Stomach (tissue), 19 donors: ENCODE measurements around the gene OR2AJ1. TPM values are rescaled to one million over a fixed set of nuclear protein-coding genes. Genes with fewer than 3 reads are reported as not detected.

Experiments used
- DNase-seq, 2 donors: peaks; one replicate each; pipeline versions ENCODE4 v3.0.0 to v3.0.0-alpha.2; 2013 to 2019
- H3K27ac ChIP-seq, 5 donors: fragments of 200-600 bp in 4 of 5; sonication (generic) in 4 of 5; one replicate each; pipeline ENCODE4 v1.5.1; 2013 to 2019; ENCODE audit warnings: mild to moderate bottlenecking in 1 of 5, moderate library complexity in 1 of 5
- H3K27me3 ChIP-seq, 3 donors: fragments of 200-600 bp; sonication (generic); one replicate each; pipeline ENCODE4 v1.5.1; 2017 to 2019; ENCODE audit warnings: mixed run types in 1 of 3
- H3K36me3 ChIP-seq, 4 donors: fragments of 200-600 bp; sonication (generic); 1 replicate in 3 of 4; 2 replicates in 1 of 4; pipeline ENCODE4 v1.5.1; 2016 to 2019
- H3K4me1 ChIP-seq, 4 donors: fragments of 200-600 bp; sonication (generic); one replicate each; pipeline ENCODE4 v1.5.1; 2016 to 2019
- H3K4me3 ChIP-seq, 4 donors: fragments of 200-600 bp; sonication (generic) in 3 of 4; one replicate each; pipeline ENCODE4 v1.5.1; 2016 to 2019; ENCODE audit warnings: mild to moderate bottlenecking in 1 of 4
- H3K9me3 ChIP-seq, 4 donors: fragments of 200-600 bp; sonication (generic); one replicate each; pipeline ENCODE4 v1.5.1; 2016 to 2019
- EP300 ChIP-seq: sonication (generic); formaldehyde crosslinking; IDR thresholded peaks from one replicate; pipeline ENCODE4 v1.6.1; 2017; ENCODE audit warnings: antibody characterized with exemption
- POLR2A ChIP-seq, 4 donors: fragments of 450-650 bp; IDR thresholded peaks; one replicate each; pipeline ENCODE4 v1.6.1; 2016; ENCODE audit warnings: antibody characterized with exemption in 4 of 4, control low read depth in 2 of 4, mild to moderate bottlenecking in 1 of 4, moderate library complexity in 1 of 4
- POLR2AphosphoS5 ChIP-seq, 3 donors: sonication (generic); formaldehyde crosslinking; IDR thresholded peaks; one replicate each; pipeline ENCODE4 v1.6.1; 2016; ENCODE audit warnings: antibody characterized with exemption in 3 of 3
- WGBS, 5 donors: extraction: QIAGEN DNeasy Blood & Tissue Kit in 3 of 5; methylation state at CpG; one replicate each; pipeline versions ENCODE4 v1.1.5 to v1.1.7; 2013 to 2018; 5-methylcytosine and 5-hydroxymethylcytosine counted together
- intact Hi-C: fragments of 100-400 bp; cut with DNase I; formaldehyde crosslinking; loops from one replicate; pipeline ENCODE4 v1.15.1; 2023; ENCODE audit warnings: low total_unique reads
- long read RNA-seq, 10 donors: transcript quantifications; one replicate each; lab custom pipeline, GENCODE V29; 2026
- polyA plus RNA-seq, 3 donors: library from polyadenylated mRNA; stranded (reverse); fragments of 200-250 nt; gene quantifications; one replicate each; pipeline ENCODE4 v1.2.3, GENCODE V29; 2013
- total RNA-seq, 5 donors: library from RNA; depleted of rRNA; stranded (reverse); fragments of >200 nt; gene quantifications; one replicate each; pipeline versions ENCODE4 v1.1.0 to v1.2.3, GENCODE V29; 2014 to 2016
- TF ChIP-seq, protein P1 (sequence below), 7 experiments: fragments of 450-650 bp in 4 of 7; fragments of 200-600 bp in 3 of 7; sonication (generic) in 3 of 7; IDR thresholded peaks; one replicate each; pipeline ENCODE4 v1.5.1; 2016 to 2019; ENCODE audit warnings: antibody characterized with exemption in 7 of 7, control low read depth in 2 of 7, mild to moderate bottlenecking in 1 of 7
- donor health status: healthy with polysubstance abuse.
- donor health status: Bipolar disorder and iron deficiency.
- donor health status: healthy.

OR2AJ1 gene, protein sequence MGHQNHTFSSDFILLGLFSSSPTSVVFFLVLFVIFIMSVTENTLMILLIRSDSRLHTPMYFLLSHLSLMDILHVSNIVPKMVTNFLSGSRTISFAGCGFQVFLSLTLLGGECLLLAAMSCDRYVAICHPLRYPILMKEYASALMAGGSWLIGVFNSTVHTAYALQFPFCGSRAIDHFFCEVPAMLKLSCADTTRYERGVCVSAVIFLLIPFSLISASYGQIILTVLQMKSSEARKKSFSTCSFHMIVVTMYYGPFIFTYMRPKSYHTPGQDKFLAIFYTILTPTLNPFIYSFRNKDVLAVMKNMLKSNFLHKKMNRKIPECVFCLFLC
- 10 to 100 TPM in 1 of 5 donors, not detected in 4; 10.5 TPM for total RNA-seq
- polyA plus RNA-seq = not detected
- long read RNA-seq, donor 1 = 0 reads
- long read RNA-seq, donor 2 = 0 reads
- long read RNA-seq, donor 3 = 0 reads
- long read RNA-seq, donor 4 = 0 reads
- long read RNA-seq, donor 5 = 0 reads
- long read RNA-seq, donor 6 = 0 reads
- long read RNA-seq, donor 7 = 0 reads
- long read RNA-seq, donor 8 = 0 reads
- long read RNA-seq, donor 9 = 0 reads
- long read RNA-seq, donor 10 = 0 reads

DNA sequence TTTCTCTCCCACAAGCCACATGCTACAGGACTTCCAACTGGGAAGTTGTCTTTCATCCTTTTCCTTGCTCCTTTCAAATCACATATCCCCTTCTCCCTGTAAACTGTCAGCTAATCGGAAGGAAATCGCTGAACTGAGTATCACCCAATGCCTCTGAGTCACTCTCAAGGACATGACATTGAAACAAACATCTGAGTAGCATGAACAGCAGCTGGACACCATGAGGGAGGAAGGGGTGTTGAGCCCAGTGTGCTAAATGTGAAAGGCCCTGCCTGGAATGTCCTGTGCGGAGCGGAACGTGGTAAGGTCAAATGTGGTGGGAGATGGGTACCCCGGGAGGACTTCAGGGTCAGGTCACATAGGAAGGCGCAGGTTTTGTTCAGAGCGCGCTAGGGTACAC is at the start of gene OR2AJ1:
Gene OR2AJ1 (plus strand): TSS at position 22 of the 400 bp plus-strand sequence. CDS start 8,880 bp downstream, outside the sequence.
- Histone ChIP-seq H3K27ac (no peak within 1 kb of the TSS), H3K9me3 (no peaks in the 10 kb centered on the region), H3K27me3 (no peaks in the 10 kb centered on the region), H3K36me3 (no peaks in the 10 kb centered on the region), H3K4me1 (no peaks in the 10 kb centered on the region), H3K4me3 (no peak within 1 kb of the TSS)
- intact Hi-C loops = no loop called here
- WGBS, 5 donors = 86 to 89% (median 87%) methylated on average over 9 of the region's 9 CpGs
- no peak for DNase-seq
- TF ChIP-seq POLR2A (IDR thresholded peaks at IDR 0.05) (no peak), EP300 (no peak), POLR2AphosphoS5 (IDR thresholded peaks at IDR 0.05) (no peak)
- TF ChIP-seq, protein P1, sequence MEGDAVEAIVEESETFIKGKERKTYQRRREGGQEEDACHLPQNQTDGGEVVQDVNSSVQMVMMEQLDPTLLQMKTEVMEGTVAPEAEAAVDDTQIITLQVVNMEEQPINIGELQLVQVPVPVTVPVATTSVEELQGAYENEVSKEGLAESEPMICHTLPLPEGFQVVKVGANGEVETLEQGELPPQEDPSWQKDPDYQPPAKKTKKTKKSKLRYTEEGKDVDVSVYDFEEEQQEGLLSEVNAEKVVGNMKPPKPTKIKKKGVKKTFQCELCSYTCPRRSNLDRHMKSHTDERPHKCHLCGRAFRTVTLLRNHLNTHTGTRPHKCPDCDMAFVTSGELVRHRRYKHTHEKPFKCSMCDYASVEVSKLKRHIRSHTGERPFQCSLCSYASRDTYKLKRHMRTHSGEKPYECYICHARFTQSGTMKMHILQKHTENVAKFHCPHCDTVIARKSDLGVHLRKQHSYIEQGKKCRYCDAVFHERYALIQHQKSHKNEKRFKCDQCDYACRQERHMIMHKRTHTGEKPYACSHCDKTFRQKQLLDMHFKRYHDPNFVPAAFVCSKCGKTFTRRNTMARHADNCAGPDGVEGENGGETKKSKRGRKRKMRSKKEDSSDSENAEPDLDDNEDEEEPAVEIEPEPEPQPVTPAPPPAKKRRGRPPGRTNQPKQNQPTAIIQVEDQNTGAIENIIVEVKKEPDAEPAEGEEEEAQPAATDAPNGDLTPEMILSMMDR (IDR thresholded peaks at IDR 0.05) = no peak

DNA sequence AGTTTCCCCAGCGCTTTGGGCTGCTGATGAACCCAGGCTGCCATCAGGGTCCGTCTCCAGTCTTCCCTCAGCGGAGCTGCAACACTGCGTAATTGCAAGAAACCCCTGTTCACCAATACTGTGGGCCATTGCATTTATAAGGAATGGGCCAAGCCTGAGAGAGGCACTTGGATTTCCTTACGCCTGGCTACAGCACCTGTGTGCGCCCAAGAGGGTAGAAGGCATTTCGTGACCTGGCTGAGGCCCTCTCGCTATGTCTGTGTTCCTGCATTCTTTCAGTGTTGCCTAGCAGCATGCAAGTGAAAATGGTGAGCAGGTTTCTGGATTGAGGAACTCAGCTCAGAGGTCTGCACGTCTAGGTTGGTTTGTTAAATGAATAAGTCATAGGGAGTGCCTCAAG is 41.3 kb upstream of the OR2AJ1 start:
- Histone ChIP-seq H3K27ac (no peak overlapping the region), H3K4me1 (no peaks in the 10 kb centered on the region), H3K36me3 (no peaks in the 10 kb centered on the region), H3K4me3 (no peak overlapping the region), H3K9me3 (peaks cover 0 to 12% (median 0%) of the 10 kb centered on the region in 4 donors), H3K27me3 (no peaks in the 10 kb centered on the region)
- DNase-seq = no peak
- 73 to 88% (median 79%) methylated on average over 7 to 9 of the region's 9 CpGs for WGBS, 5 donors
- intact Hi-C loops = no loop called here
- TF ChIP-seq, protein P1 (IDR thresholded peaks at IDR 0.05) = no peak
- TF ChIP-seq POLR2A (IDR thresholded peaks at IDR 0.05) = no peak
- TF ChIP-seq EP300 = no peak
- no peak for TF ChIP-seq POLR2AphosphoS5 (IDR thresholded peaks at IDR 0.05)

DNA sequence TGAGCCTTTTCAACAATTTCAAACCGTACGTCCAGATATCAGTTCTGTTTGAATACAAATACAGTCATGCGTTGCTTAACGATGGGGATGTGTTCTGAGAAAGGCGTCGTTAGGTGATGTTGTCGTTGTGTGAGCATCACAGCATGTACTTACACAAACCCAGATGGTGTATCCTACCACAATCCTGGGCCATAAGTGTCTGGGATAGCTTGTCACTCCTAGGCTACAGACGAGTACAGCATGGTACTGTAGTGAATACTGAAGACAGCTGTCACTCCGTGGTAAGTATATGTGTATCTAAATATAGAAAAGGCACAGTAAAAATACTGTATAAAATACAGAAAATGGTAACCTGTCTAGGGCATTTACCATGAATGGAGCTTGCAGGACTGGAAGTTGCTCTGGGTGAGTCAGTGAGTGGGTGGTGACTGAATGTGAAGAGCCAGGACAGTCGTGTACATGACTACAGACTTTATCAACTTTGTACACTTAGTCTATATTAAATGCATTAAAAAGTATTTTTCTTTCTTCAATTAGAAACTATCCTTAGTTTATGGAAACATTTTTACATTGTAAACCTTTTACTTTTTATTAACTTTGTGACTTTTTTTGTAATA is 39.8 kb upstream of the OR2AJ1 start:
- TF ChIP-seq POLR2AphosphoS5 (IDR thresholded peaks at IDR 0.05) (no peak), EP300 (no peak), POLR2A (IDR thresholded peaks at IDR 0.05) (no peak)
- TF ChIP-seq, protein P1 (IDR thresholded peaks at IDR 0.05) = no peak
- intact Hi-C loops = no loop called here
- H3K36me3 ChIP-seq = no peaks in the 10 kb centered on the region
- no peaks in the 10 kb centered on the region for H3K4me1 ChIP-seq
- no peak overlapping the region for H3K27ac ChIP-seq
- H3K27me3 ChIP-seq = no peaks in the 10 kb centered on the region
- WGBS, 5 donors = 85 to 89% (median 88%) methylated on average over 10 of the region's 10 CpGs
- no peak for DNase-seq
- H3K9me3 ChIP-seq = peaks cover 0 to 8% (median 0%) of the 10 kb centered on the region in 4 donors
- no peak overlapping the region for H3K4me3 ChIP-seq

DNA sequence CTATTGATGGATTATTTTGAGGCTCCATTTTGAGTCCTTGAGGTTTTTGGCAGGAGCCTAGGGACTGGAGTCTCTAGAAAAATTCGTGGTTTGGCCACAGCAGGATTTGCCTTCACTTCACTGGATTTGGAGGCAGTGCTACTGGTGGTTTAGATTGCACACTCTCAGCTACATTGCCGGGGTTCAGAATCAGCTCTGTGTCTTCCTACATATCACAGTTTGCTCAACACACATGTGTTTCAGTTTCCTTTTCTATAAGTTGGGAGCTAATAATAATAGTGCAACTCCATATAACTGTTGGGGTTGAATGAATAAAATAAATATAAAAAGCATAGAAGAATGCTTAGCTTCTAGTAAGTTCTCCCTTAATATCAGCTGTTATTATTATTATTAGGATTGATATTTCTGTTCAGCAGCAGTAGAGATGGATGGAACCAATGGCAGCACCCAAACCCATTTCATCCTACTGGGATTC is 29.5 kb upstream of the OR2AJ1 start, which contains the start of gene OR2W3:
Gene OR2W3 (plus strand): TSS at position 425 of the 475 bp plus-strand sequence. CDS start 0 bp downstream, at position 425.
- H3K27me3 ChIP-seq = no peaks in the 10 kb centered on the region
- no peak within 1 kb of the TSS for H3K27ac ChIP-seq
- TF ChIP-seq POLR2A (IDR thresholded peaks at IDR 0.05) = no peak
- TF ChIP-seq POLR2AphosphoS5 (IDR thresholded peaks at IDR 0.05) = no peak
- TF ChIP-seq, protein P1 (IDR thresholded peaks at IDR 0.05) = no peak
- TF ChIP-seq EP300 = no peak
- peaks cover 0 to 13% (median 7%) of the 10 kb centered on the region in 4 donors for H3K9me3 ChIP-seq
- intact Hi-C loops = no loop called here
- DNase-seq = no peak
- no peak within 1 kb of the TSS for H3K4me3 ChIP-seq
- H3K4me1 ChIP-seq = no peaks in the 10 kb centered on the region
- H3K36me3 ChIP-seq = peaks cover 0 to 9% (median 0%) of the 10 kb centered on the region in 4 donors
- WGBS, 5 donors = 40 to 46% (median 44%) methylated on average over 2 of the region's 2 CpGs
